Measurements from ENCODE around the gene UBE2D2.

Gene UBE2D2

DNA sequence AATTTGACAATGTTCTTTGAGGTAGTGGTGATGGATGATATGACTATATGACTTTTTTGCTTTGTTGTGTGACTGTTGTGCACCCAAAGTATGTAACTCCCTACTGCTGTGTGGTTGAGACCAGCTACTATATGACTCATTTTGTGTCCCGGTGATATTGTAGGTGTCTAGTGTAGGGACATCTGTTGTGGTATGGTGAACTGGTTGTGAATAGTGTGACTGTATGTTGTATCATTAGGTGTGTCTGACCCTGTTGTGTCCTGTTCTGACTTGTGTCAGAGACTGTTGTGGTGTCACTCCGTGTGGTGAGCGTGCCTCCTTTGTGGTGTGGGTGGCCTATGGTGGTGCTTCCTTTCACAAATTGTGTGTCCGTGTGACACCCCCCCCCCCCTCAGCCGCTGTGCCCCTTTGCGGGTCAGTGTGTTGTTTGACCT is 75.9 kb downstream of the UBE2D2 start:
- peak; percentile 40 for DNase-seq

DNA sequence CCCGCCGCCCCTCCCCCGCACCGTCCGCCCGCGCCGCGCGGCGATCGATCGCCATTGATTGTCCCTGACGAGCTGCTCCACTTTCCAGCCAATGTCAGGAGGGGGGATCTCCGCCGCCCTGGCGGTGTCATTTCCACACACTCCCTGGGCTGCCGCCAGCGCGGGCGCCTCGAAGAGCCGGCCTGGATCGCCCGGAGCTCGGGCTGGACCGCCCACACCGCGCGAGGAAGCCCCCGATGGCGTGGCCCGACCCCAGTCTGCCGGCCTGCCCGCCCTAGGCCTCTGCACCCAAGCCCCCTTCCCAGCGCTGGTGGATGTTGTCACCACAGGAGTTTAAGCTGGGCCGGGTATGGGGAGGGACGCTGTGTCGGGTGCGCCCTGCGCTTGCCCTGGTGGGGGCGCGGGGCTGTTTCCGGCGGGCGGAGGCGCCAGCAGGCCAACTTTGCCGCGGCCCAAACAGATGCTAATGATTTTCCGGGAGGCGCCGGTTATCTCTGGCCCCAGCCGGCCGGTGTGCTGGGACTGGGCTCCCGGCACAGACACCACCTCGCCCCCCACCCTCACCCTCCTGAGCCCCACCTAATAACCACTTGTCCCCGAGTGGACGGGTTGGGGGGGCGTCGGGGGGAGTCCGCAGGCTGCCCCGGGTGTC is 76.4 kb downstream of the UBE2D2 start:
- peak; percentile 40 for DNase-seq

DNA sequence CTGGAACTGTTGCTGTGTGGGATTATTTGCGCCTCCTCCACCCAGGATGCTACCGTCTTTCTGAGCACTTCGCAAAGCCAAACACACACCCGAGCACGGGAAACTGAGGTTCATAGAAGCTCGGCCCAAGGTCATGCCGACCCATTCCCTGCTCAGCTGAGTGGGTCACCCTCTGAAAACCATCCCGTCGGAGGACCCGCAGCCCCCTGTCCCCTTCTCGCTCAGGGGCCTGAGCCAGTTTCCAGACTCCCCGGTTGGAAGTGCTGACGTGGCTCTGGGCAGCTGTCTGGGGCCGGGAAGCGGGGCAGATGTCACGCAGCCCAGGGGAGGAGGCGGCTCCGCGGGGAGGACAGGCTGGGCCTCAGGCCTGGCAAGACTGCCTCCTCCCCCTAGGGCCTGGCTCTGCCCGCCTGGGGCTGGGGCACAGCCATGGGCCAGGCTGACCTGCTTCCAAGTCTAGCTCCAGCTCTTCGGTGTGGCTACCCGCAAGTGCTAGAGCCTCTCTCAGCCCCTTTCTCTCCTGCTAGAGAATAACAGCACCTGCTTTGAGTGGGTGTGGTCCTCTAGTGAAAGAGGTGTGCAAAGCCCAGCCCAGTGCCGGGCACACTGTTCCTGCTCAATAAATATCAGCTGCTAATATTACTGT is 77.1 kb downstream of the UBE2D2 start:
- no peak for DNase-seq

DNA sequence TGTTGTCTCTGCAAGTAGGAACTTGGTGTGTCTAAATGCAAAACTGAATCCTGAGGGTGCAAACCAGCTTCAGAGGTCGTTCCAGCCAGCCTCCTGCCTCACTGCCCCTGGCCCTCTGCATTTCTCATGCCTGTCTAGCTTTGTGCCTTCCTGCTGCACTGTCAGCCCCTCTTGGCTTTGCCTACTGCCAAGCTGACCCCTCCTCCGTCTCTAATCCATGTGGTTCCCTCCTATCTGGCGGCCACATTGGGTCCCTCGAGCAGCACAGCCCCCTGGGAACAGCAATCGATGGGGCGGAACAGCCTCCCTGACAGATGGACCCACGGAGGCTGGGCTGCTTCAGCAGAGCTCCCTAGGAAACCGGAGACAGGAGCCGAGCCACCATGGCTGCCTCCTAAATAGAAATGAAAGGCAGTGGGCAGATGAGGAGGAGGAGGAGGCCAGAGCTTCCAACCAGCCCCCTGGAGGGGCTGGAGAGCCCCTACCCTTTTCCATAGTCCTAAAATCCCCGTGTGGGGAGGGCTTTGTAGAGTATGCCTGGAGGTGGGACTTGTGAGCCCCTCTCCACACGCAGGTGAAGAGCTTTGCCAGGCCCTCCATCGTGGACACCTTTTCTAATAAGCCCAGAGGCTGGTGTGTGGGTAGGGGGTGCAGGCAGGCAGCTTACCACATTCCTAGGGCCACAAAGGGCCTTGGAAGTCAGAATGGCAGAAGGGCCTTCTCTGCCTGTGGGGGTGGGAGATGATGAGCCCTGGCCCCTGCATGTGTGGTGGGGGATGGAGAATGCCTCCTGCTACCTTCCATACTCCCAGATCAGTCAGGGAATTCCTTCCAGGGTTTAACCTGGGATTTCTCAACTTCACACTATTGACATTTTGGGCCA is 77.8 kb downstream of the UBE2D2 start:
- no peak for DNase-seq

DNA sequence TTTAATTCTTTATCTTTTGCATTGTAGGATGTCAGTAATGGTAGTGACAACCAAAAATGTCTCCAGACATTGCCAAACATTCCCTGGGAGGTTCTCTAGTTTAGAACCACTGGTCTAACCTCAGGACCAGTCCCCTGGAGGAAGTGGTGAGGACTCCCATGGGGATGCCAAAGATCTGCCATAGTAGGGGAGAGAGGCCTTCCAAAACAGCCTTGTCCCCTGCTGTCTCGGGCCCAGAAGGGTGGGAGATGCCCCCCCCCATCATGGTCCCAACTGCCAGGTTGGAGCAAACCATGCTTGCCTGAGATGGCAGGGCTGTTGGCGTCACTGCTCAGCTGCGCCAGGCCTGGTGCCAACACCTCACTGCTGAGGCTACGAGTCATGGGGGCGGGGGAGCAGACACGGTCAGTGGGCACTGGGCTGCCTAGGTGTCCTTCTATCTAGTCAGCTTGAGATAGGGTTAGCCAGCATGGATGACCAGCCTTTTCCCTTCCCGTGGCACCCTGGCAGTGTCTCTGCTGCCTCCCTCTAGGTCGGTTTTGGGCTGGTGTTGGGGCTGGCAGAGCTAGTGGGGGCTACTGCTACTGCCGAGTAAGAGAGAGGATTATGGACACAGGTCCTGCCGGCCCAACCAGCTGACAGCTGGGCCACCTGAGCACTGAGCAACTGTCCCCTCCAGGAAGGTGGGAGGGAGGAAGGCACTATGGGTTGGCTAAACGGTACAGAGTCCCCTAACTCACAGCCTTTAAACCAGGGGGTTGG is 78.7 kb downstream of the UBE2D2 start:
- peak; percentile 3 for DNase-seq

DNA sequence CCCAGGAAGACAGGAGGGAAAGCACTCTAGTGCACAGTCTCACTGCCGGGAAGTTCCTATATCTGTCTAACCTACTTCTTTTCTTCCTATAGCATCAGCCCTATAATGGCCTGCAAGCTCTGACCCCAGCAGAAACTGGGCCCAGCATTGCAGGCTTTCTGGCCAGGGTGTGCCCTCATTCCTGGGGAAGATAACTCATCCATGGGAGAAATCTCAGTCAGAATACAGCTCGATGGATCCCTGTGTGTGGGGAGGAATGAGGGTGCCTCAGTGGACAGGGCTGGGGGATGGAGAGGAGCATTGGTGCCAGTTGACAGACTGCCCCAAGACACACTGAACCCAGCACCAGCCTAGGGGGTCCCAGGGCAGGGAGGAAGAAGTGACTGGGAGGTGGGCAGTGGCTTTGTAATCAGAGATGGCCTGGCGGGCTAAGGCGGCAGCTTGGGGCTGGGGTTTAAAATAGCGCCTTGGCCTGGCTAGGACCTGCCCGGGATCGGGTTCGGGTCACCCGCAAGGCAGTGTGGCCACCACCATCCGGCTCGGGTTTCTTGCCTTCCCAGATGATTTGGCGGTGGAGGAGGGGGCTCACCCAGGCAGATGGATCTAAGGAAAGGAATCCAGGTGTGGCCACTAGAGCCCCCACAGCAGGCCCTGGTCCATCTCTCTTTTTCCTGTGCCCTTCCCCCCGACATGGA is 79.4 kb downstream of the UBE2D2 start:
- DNase-seq, result no peak

DNA sequence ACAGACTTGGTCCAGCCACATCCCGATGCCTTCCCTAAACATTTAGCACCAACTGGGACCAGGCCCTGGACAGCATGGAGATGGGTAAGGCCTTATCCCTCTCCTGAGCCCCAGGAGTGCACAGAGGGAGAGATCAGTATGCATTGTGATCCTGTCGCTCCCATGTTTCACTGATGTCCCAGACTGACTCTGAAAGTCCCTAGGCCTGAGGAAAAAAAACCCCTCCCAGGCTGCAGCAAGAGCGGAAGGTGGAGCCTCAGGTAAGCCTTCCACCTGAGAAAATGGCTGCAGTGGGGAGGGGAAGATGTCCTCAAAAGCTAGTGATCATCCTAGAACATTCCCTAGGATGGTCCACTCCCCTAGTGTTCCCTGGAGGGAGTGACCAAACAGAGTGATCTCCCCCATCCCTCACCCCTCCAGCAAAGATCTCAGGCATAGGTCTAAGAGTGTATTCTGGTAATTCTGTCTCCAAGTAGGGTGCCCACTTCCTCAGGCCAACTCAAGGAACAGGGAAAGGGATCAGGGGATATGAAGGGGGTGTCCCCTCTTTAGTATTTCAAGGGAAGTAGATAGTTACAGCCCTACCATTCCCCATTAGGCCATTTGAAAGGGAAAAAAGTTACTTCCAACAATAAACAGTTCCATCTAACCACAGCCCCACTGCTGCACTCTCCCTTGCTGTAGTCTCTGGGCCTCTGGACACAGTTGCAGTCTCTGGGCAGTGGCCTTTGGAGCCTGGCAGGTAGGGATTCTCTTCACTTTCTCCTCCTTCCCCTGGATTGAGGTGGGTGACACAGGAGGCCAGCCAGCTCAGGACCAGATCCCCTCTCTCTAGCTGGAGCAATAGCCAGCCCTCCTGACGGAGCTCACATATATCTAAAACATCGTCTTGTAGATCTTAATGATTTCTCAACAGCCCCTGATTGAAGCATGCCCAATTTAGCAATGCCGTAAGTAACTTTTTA is 80.3 kb downstream of the UBE2D2 start:
- DNase-seq, result no peak

DNA sequence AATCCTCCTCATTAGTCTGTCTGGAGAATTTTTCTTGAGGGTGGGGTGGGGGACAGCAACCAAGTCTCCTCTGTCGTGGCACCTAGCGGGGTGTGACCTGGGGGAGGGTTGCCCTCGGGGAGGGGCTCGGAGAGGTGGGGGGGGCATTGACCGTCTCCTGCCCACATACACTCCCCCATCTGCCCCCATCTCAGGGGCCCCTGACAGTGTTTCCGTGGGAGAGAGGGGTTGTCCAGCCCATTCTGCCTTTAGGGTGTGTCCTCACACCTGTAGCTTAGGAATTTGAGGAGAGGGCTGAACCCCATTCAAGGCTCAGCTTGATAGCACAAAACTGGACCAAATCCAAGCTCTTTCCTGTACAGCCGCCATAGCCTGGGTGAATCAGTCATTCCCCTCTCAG is 81.1 kb downstream of the UBE2D2 start:
- no peak for DNase-seq

DNA sequence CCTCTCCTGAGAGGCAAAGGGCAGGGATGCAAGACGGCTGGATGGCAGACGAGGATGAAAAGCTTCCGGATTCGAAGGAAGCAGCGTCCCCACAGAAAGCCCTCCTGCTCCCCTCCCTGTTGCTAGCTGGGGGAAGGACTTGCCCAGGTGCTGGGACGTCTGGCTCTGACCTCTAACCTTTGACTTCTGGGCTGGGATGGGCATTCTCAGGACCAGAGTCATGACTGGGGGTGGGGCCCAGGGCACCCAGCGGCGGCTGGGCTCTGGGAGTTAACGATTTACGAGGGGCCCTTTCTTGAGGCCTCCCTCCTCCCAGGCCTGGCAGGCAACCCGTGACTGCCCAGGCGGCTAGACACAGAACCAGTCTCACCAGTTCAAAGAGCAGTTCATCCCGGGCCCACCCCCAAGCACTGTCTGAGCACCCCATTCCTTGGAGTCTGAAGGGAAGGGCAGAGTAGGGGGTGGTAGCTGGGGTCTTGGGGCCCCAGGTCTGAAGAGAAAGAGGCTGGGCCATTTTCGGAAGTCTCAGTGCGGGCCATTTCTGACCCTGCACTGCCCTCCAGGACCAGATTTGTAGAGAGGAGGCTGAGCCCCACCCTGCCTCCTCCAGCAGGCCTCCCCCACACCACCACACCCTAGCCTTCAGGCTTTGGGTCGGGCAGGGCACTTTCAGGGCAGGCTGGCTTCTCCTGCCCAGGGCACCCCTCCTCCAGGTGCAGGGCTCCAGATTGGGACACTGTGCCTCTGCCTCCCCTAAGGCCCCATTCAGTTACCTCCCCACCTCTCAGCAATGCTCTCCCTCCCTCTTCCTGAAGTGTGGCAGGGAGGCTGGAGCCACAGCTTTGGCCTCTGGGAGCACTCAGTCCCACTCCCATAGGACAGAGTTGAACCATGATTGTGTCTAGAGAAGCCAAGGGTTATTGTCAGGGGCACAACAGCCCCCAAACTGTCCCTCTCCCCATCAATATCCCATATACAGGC is 82.0 kb downstream of the UBE2D2 start:
- DNase-seq, result no peak

DNA sequence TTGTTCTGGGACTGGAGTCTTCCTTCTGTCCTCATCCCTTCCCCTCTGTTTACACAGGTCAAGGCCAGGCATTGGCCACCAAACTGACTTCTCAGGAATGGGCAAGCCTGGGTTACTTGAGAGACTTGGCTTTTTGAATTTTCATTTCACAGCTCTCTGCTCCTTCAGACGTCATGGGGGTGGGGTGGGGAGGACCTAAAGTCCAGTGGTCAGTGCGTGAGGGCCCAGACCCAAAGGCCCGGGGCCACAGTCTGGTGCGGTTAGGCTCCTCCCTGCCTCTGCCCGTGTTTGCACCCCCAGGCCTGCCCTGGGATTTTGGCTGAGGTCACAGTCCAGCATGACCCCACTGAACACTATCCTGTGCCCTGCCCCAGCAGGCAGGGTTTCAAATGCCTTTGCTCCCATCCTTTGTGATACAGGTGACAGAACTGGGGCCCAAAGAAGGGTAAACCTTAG is 82.9 kb downstream of the UBE2D2 start:
- no peak for DNase-seq

DNA sequence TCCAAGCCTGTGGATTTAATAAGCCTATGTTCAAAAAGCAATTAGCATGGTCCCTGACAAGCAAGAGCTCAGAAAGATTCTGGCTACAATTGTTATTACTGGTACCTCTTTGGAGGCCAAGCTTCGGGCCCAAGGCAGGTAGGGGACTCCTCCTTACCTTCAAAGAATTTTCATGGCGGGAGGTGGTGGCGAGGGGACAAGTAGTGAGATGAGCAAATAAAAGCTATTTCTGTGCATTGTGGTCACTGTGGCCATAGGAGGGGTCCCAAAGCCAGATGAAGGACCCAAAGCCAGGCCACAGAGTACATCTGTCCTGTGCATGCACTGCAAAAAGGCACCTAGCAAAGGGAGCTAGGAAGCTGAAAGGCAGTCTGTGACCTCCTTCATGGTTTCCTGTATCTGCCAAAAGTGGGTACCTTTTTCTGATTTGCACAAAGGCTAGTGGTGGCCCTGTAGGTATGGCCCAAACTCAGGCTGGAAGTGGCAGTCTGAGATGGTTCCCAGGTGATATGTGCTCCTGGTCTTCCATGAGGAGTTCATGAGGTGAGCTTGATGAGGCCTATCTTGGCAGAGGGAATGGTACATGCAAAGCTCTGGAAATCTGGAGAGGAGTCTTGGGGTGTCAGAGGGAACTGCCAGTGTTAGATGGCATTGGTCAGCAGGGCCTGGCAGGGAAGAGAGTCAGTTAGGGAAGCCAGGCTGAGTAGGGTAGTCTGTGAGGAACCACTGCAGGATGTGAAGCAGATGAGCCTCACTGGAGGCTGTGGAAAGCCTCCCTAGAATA is 83.7 kb downstream of the UBE2D2 start:
- no peak for DNase-seq

DNA sequence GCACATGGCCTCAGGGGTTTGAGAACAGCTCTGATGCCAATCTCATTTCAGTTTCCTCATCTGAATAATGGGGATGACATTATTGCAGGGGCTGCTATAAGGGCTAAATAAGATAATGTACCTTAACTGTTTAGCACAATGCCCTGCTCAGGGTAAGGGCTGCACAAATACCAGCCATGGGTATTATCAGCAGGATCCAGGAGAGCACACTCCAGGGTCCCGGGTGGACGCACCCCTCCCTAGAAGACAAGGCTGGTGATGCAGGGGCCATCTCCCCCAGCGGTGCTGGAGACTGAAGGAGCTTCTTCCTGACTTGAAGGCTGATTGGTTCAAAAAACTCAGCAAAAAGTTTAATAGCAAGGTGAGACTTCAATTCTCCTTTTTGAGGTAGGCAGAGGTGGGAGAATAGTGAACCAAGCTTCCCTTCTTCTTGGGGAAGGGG is 84.3 kb downstream of the UBE2D2 start:
- DNase-seq, result no peak

DNA sequence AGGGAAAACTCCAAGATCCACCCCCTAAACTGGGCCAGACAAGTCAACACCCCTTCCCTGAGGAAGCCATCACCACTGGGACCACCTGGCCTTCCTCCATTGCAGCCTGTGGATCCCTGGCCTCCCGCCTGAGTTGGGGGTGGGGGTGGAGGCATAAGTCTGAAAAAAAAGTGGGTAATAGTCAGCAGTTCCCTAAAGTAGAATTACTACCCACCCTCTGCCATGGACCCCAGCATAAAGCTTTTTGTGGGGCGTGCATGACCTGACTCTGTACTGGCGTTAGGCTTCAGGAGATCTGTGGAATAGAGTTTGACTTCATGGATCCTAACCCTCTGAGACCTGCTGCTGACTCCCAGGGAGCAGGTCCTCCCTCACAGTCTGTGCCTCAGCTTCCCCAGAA is 85.0 kb downstream of the UBE2D2 start:
- no peak for DNase-seq

DNA sequence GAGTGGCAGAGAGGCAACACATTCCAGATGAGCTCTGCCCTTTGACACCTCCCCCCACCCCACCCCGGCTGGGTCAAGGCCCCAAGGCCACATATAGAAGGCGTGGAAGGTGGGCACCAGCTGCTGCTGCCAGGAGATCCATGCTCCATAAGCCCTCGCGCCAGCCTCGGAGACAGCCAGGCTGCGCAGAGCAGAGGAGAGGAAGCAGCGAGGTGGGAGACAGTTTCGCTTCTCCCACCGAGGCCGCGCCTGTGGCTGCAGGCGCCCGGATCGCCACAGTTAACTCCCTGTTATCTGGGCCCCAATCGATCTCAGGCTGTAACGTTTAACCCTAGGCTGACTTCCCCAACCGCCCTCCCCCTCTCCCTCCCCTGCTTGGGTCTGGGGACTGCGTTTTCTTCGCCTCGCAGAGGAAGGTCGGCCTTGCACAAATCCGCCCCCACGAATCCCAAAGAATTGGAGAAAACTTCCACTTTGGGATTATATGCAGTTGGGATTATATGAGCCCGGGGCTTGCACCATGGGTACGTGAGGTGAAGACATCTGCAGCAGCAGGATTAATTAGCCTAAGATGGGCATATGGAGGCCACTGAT is 85.9 kb downstream of the UBE2D2 start:
- no peak for DNase-seq

DNA sequence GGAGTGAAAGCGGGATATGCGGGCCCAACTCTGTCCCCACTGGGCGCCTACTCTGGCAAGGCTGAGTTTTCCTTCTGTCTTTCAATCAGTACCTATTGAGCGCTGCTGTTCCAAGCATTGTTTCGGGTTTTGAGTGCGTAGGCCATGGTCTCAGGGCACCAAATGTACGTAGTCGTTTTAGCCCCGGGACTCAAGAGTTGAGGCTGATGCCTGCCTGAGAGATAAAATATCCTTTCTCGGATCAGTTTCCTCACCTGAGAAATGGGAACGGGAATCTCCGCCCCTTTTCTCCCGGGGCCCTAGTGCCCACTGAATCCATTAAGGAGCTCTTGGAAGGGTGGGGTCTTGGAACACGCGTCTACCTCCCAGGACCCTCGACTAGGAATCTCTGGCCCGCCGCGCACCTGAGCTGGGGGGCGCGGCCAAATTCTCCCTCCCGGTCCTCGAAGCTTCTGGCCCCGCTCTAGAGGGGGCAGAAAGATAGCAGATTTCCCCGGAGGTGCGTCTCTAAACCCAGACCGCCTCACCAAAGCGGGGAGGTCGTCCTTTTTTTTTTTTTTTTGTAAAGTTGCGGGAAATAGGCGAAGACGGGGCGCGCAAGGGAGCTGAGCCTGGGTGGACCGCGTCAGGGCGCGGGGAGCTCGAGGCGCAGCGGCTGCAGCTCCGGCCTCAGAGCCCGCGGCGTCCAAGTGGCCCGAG is 86.5 kb downstream of the UBE2D2 start:
- DNase-seq, result no peak

DNA sequence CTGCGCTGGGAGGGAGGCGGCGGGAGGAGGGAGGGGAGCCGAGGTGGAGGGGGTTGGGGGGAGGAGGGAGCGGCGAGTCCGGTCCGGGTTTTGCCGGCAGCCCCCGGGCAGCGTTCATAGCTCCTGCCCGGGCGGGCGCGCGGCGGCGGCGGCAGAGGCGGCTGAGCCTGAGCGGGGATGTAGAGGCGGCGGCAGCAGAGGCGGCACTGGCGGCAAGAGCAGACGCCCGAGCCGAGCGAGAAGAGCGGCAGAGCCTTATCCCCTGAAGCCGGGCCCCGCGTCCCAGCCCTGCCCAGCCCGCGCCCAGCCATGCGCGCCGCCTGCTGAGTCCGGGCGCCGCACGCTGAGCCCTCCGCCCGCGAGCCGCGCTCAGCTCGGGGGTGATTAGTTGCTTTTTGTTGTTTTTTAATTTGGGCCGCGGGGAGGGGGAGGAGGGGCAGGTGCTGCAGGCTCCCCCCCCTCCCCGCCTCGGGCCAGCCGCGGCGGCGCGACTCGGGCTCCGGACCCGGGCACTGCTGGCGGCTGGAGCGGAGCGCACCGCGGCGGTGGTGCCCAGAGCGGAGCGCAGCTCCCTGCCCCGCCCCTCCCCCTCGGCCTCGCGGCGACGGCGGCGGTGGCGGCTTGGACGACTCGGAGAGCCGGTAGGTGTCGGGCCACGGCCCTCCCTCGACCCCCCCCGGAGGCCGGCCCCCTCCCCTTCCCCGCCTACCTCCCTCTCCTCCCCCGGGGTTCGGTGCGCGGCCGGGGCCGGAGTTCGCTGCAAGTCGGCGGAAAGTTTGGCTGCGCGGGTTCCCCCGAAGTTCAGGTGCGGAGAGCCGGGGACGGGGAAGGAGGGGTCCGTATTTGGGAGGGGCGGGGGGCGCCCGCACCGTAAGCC is 87.3 kb downstream of the UBE2D2 start, which contains the start of gene CXXC5:
TSS of gene CXXC5 (plus strand) at position 145 of the 877 bp plus-strand sequence. CDS start 32,175 bp downstream, outside the sequence.
- peak; percentile 44 for DNase-seq

Data from stimulated activated CD4-positive, alpha-beta T cell treated with anti-CD3 and anti-CD28 coated beads, Interleukin-4, amount 100 ng/mL, for 24 hours (primary cell).